OCI-LY7 (cell line): Measurements from ENCODE around the gene BPIFB1.

Experiments used
- EZH2phosphoT487 ChIP-seq: fragments of 200-600 bp; sonication (generic); IDR thresholded peaks from 2 replicates; pipeline ENCODE4 v1.6.1; 2018; ENCODE audit warnings: low read depth, borderline replicate concordance, mild to moderate bottlenecking, mixed run types, antibody characterized with exemption, low read length, moderate library complexity, mixed read lengths
- TF ChIP-seq, protein P1 (sequence below): fragments of 200-600 bp; sonication (generic); conservative IDR thresholded peaks from 2 replicates; pipeline ENCODE4 v1.5.1; 2014; ENCODE audit warnings: mild to moderate bottlenecking, antibody characterized with exemption, low read length, moderate library complexity, mixed read lengths

DNA sequence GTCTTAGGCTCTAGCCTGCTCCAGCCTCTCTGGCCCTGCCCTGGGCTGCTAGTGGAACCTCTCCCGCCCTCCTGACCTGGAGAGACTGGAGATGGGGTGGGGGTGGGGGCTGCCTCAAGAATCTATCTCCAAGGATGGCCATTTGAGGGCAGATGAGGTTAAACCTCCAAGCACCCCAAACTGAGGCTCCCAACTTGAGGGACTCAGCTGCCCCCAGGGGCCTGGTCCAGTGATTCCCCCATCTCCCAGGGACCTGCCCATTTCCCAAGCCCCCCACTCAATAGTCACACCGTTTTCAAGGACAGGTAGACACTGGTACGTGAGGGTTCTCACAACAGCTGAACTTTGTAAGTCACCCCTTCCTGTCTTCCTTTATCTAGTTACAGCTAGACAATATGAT, 7.1 kb upstream of the BPIFB1 start:
- no peak for TF ChIP-seq EZH2phosphoT487
- TF ChIP-seq, protein P1, sequence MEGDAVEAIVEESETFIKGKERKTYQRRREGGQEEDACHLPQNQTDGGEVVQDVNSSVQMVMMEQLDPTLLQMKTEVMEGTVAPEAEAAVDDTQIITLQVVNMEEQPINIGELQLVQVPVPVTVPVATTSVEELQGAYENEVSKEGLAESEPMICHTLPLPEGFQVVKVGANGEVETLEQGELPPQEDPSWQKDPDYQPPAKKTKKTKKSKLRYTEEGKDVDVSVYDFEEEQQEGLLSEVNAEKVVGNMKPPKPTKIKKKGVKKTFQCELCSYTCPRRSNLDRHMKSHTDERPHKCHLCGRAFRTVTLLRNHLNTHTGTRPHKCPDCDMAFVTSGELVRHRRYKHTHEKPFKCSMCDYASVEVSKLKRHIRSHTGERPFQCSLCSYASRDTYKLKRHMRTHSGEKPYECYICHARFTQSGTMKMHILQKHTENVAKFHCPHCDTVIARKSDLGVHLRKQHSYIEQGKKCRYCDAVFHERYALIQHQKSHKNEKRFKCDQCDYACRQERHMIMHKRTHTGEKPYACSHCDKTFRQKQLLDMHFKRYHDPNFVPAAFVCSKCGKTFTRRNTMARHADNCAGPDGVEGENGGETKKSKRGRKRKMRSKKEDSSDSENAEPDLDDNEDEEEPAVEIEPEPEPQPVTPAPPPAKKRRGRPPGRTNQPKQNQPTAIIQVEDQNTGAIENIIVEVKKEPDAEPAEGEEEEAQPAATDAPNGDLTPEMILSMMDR: no peak
